Measurements from ENCODE around the gene ERBB2. TPM values are rescaled to one million over a fixed set of nuclear protein-coding genes. Genes with fewer than 3 reads are reported as not detected.
A peak's percentile ranks its signal among the peaks of the same experiment; 100 is the strongest.
"Not testable (repeated sequence)": the region's sequence is repeated elsewhere in the genome, so short reads cannot be mapped to it uniquely, and the experiment has no call there.

The ERBB2 gene
- total RNA-seq, 1 donor from 2014 or later, result 68.7 TPM

GRCh38 chr17:39711071-39711470 is 11.2 kb downstream of the ERBB2 start:
- DNase-seq (ENCODE audit: missing footprints); ATAC-seq; intact Hi-C loops (cut with DNase I): not testable (repeated sequence)

DNA sequence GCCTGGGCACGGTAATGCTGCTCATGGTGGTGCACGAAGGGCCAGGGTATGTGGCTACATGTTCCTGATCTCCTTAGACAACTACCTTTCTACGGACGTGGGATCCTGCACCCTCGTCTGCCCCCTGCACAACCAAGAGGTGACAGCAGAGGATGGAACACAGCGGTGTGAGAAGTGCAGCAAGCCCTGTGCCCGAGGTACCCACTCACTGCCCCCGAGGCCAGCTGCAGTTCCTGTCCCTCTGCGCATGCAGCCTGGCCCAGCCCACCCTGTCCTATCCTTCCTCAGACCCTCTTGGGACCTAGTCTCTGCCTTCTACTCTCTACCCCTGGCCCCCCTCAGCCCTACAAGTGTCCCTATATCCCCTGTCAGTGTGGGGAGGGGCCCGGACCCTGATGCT is 12.0 kb downstream of the ERBB2 start:
- intact Hi-C loops (cut with DNase I), result no loop called here
- ATAC-seq (no peak), DNase-seq (ENCODE audit: missing footprints) (no peak)

DNA sequence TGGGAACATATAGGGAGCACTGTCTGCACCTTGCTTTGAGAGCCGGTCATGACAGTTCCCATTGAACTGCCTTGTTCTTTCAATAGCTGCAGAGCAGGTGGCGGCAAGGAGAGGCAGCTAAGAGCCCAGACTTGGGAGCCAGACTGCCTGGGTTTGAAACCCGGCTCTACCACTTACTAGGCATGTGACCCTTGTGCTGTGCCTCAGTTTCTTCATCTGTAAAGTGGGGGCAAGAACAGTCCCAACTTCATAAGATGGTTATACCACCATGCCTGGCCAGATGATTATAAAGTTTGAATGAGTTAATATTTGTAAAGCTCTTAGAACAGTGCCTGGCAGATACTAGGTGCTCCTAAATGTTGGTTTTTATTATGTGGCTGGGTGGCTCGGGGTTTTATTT is 14.4 kb downstream of the ERBB2 start:
- intact Hi-C loops (cut with DNase I), result no loop called here
- no peak for ATAC-seq
- no peak for DNase-seq (ENCODE audit: missing footprints)

GRCh38 chr17:39715375-39716072 is 15.7 kb downstream of the ERBB2 start:
- intact Hi-C loops (cut with DNase I), result no loop called here
- no peak for DNase-seq (ENCODE audit: missing footprints)
- ATAC-seq, result no peak

GRCh38 chr17:39716073-39716818 is 16.4 kb downstream of the ERBB2 start:
- intact Hi-C loops (cut with DNase I), result no loop called here
- peak; percentile 62 for ATAC-seq
- DNase-seq (ENCODE audit: missing footprints), result no peak

- DNase-seq (ENCODE audit: missing footprints), result no peak
- intact Hi-C loops (cut with DNase I), result no loop called here
- ATAC-seq, result peak; percentile 62
Observed at GRCh38 chr17:39716879-39717536, 17.1 kb downstream of the ERBB2 start.

DNA sequence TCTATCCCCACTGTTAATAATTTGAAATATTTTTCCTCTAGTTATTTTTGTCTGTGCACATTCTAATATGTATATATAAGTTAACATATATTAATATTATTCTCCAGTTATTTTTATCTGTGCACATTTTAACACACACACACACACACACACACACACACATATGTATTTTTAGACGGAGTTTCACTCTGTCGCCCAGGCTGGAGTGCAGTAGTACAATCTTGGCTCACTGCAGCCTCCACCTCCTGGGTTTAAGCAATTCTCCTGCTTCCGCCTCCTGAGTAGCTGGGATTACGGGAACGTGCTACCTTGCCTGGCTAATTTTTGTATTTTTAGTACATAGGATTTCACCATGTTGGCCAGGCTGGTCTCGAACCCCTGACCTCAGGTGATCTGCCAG is 17.8 kb downstream of the ERBB2 start:
- ATAC-seq, result no peak
- intact Hi-C loops (cut with DNase I), result no loop called here

DNA sequence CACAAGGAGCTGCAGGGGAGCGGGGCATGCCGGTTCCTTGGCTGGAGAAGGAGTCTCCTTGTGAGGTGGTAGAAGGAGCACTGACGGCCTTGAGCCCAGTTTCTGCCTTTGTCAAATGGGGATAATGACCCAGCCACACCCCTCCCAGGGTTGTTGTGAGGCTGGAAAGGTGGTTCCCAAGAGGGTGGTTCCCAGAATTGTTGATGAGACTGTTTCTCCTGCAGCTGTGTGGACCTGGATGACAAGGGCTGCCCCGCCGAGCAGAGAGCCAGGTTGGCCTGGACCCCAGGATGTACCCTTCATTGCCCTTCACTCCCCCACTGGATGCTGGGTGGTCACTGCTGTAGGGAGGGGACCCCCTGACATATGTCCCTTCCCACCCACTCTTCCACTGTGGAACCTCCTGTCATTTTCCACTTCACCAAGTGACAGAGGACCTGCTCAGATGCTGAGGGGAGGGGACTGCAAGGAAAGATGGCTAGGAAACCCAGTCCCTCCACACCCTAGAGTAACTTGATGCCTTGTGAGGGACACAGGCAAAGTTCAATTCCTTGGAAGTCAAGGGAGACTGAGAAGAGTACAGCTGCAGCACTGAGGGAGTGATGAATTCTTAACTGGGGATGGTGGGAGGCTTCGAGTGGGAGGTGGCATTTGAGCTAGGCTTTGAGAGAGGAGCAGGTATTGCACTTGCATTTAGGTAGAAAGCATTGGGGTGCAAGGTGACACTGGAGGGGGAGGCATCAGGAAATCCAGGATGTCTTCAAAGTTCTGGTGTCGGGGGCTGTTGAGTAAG is 19.9 kb downstream of the ERBB2 start:
- intact Hi-C loops (cut with DNase I), result no loop called here
- no peak for ATAC-seq
- DNase-seq (ENCODE audit: missing footprints), result no peak

More for the DNA sequence above, 17.8 kb downstream of the ERBB2 start:
- no peak for DNase-seq (ENCODE audit: missing footprints)

DNA sequence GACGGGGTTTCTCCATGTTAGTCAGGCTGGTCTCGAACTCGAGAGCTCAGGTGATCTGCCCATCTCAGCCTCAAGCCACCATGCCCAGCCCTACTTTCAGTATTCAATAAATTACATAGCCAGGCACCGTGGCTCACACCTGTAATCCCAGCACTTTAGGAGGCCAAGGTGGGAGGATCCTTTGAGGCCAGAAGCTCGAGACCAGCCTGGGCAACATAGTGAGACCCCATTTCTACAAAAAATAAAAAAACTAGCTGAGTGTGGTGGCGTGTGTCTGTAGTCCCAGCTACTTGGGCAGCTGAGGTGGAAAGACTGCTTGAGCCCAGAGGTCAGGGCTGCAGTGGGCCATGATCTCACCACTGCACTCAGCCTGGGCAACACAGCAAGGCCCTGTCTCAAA is 22.2 kb downstream of the ERBB2 start:
- intact Hi-C loops (cut with DNase I), result no loop called here
- no peak for DNase-seq (ENCODE audit: missing footprints)
- no peak for ATAC-seq

- ATAC-seq (no peak), DNase-seq (ENCODE audit: missing footprints) (no peak)
- intact Hi-C loops (cut with DNase I), result no loop called here
Observed at GRCh38 chr17:39722965-39723848, 23.3 kb downstream of the ERBB2 start.

GRCh38 chr17:39724731-39725130 is 24.9 kb downstream of the ERBB2 start:
- intact Hi-C loops (cut with DNase I), result no loop called here
- ATAC-seq (no peak), DNase-seq (ENCODE audit: missing footprints) (no peak)

GRCh38 chr17:39725923-39726322 is 26.1 kb downstream of the ERBB2 start:
- ATAC-seq; intact Hi-C loops (cut with DNase I); DNase-seq (ENCODE audit: missing footprints): not testable (repeated sequence)

GRCh38 chr17:39726617-39727016 is 26.8 kb downstream of the ERBB2 start:
- ATAC-seq (no peak), DNase-seq (ENCODE audit: missing footprints) (no peak)
- intact Hi-C loops (cut with DNase I), result no loop called here

- ATAC-seq (no peak), DNase-seq (ENCODE audit: missing footprints) (no peak)
- intact Hi-C loops (cut with DNase I), result no loop called here
Observed at GRCh38 chr17:39727556-39727955, 27.7 kb downstream of the ERBB2 start.

- ATAC-seq (no peak), DNase-seq (ENCODE audit: missing footprints) (no peak)
- intact Hi-C loops (cut with DNase I), result no loop called here
Observed at GRCh38 chr17:39729280-39729851, 29.5 kb downstream of the ERBB2 start.

DNA sequence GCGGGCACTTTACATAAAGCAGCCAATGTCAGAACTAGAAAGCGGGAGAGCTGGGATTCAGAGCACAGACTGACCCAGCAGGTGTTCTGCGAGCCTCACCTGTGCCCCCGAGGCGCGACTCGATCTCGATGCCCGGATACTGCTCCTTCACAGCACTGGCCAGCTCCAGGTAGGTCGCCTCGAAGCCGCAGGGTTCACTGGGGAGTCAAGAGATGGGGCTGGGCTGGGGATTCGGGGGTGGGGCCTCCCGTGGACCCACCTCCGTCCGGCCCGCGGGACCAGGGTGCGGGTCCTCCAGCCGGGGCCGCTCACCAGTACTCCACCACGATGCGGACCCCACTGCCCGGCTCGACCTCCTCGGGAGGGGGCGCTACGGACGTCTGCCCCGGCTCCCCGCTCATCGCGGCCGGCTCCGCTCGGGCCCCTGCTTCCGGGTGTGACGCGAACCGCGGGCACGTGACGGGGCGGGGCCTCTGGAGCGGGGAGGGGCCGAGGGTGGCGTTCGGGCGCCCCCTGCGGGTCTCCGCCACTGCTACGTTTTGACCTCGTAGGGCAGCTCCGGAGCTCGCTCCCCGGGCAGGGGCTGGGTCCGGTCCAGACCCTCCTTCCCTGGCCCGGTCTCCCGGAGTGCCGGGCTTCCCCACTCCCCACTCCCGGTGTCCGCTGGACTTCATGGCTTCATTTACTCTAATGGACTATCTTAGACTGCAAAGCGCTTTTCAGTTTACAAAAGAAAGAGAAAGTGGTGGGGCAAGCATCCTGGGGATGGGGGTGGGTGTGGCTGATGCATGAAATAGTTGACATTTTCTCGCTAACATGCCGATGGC is 30.4 kb downstream of the ERBB2 start, which contains the start of gene MIEN1:
Gene MIEN1 (minus strand): TSS at position 438 of the 827 bp plus-strand sequence. CDS start 37 bp downstream, at position 401.
- ATAC-seq, result peak; percentile 97
- intact Hi-C loops (cut with DNase I), result loop anchor here (5.0 kb wide), 2 partner anchors 58 to 108 kb away; no protein-coding TSS in a partner anchor
- DNase-seq (ENCODE audit: missing footprints), result peak; percentile 97

GRCh38 chr17:39732586-39732985 is 32.7 kb downstream of the ERBB2 start:
- intact Hi-C loops (cut with DNase I), result loop anchor here (5.0 kb wide), 2 partner anchors 60 to 110 kb away; no protein-coding TSS in a partner anchor
- DNase-seq (ENCODE audit: missing footprints) (no peak), ATAC-seq (no peak)
